Mesenchymal stem cell (in vitro differentiated cells and primary cell): ENCODE measurements around the gene MOV10.
A peak's percentile ranks its signal among the peaks of the same experiment; 100 is the strongest.

Experiments used
- DNase-seq: peaks from one replicate; pipeline ENCODE4 v3.0.0-alpha.2; 2013
- H2AFZ ChIP-seq: one replicate; pipeline ENCODE4 v1.6.1; 2013; ENCODE audit warnings: low read depth, mild to moderate bottlenecking, control low read depth, inconsistent platforms, low read length, moderate library complexity
- H2AK5ac ChIP-seq: 2 replicates; pipeline ENCODE4 v1.6.1; 2013; ENCODE audit warnings: low read length, moderate library complexity, mild to moderate bottlenecking, inconsistent platforms; ENCODE audit not compliant: severe bottlenecking
- H2BK120ac ChIP-seq: one replicate; pipeline ENCODE4 v1.6.1; 2013; ENCODE audit warnings: low read depth, mild to moderate bottlenecking, inconsistent platforms, low read length, moderate library complexity
- H2BK12ac ChIP-seq, 2 experiments: one replicate each; pipeline ENCODE4 v1.6.1; 2013; ENCODE audit warnings: inconsistent platforms in 2 of 2, low read length in 2 of 2, mild to moderate bottlenecking in 2 of 2, moderate library complexity in 2 of 2, control low read depth in 1 of 2
- H2BK15ac ChIP-seq: one replicate; pipeline ENCODE4 v1.6.1; 2013; ENCODE audit warnings: mild to moderate bottlenecking, low read depth, inconsistent platforms; ENCODE audit not compliant: poor library complexity, severe bottlenecking
- H2BK5ac ChIP-seq: 2 replicates; pipeline ENCODE4 v1.6.1; 2013; ENCODE audit warnings: low read depth, mild to moderate bottlenecking, low read length, control low read depth, inconsistent platforms; ENCODE audit not compliant: poor library complexity, severe bottlenecking
- H3K14ac ChIP-seq, 2 experiments: one replicate each; pipeline ENCODE4 v1.6.1; 2013; ENCODE audit warnings: inconsistent platforms in 2 of 2, low read length in 2 of 2, control low read depth in 1 of 2, mild to moderate bottlenecking in 1 of 2, moderate library complexity in 1 of 2
- H3K18ac ChIP-seq, 2 experiments: one replicate each; pipeline ENCODE4 v1.6.1; 2013; ENCODE audit warnings: inconsistent platforms in 2 of 2, low read length in 2 of 2, control low read depth in 1 of 2, low read depth in 1 of 2, mild to moderate bottlenecking in 1 of 2
- H3K23ac ChIP-seq, 2 experiments: one replicate each; pipeline ENCODE4 v1.6.1; 2013; ENCODE audit warnings: inconsistent platforms in 2 of 2, low read length in 2 of 2, mild to moderate bottlenecking in 2 of 2, moderate library complexity in 2 of 2, control low read depth in 1 of 2
- H3K27ac ChIP-seq: 2 replicates; pipeline ENCODE4 v1.5.1; 2013; ENCODE audit warnings: mild to moderate bottlenecking, moderate library complexity, low read length, control low read depth, inconsistent platforms; ENCODE audit not compliant: poor library complexity, severe bottlenecking
- H3K27me3 ChIP-seq, 2 experiments: 2 replicates each; pipeline versions ENCODE4 v1.6.1 to v1.7.0; 2013; ENCODE audit warnings: low read length in 2 of 2, mild to moderate bottlenecking in 2 of 2, moderate library complexity in 2 of 2, control low read depth in 1 of 2, inconsistent platforms in 1 of 2; ENCODE audit not compliant: control insufficient read depth in 1 of 2, insufficient read depth in 1 of 2
- H3K36me3 ChIP-seq, 2 experiments: 2 replicates each; pipeline versions ENCODE4 v1.6.1 to v1.7.0; 2013; ENCODE audit warnings: low read length in 2 of 2, control low read depth in 1 of 2, inconsistent platforms in 1 of 2, low read depth in 1 of 2, mild to moderate bottlenecking in 1 of 2; ENCODE audit not compliant: insufficient read depth in 2 of 2, control insufficient read depth in 1 of 2
- H3K4ac ChIP-seq, 2 experiments: one replicate each; pipeline ENCODE4 v1.6.1; 2013; ENCODE audit warnings: inconsistent platforms in 2 of 2, low read length in 2 of 2, mild to moderate bottlenecking in 2 of 2, moderate library complexity in 2 of 2, control low read depth in 1 of 2, low read depth in 1 of 2
- H3K4me1 ChIP-seq: 2 replicates; pipeline ENCODE4 v1.6.1; 2013; ENCODE audit warnings: low read depth, low read length, control low read depth; ENCODE audit not compliant: control insufficient read depth, insufficient read depth
- H3K4me2 ChIP-seq: 2 replicates; pipeline ENCODE4 v1.6.1; 2013; ENCODE audit warnings: low read length, mild to moderate bottlenecking, inconsistent platforms; ENCODE audit not compliant: poor library complexity, severe bottlenecking
- H3K4me3 ChIP-seq, 2 experiments: 2 replicates each; pipeline versions ENCODE4 v1.5.1 to v1.7.0; 2013; ENCODE audit warnings: low read length in 2 of 2, mild to moderate bottlenecking in 2 of 2, control low read depth in 1 of 2, low read depth in 1 of 2; ENCODE audit not compliant: insufficient read depth in 1 of 2
- H3K79me1 ChIP-seq: replicated peaks from 2 replicates; pipeline ENCODE4 v1.6.1; 2013; ENCODE audit warnings: mild to moderate bottlenecking, control low read depth, low read length, inconsistent platforms; ENCODE audit not compliant: poor library complexity, severe bottlenecking
- H3K9ac ChIP-seq: 2 replicates; pipeline ENCODE4 v1.7.0; 2013; ENCODE audit warnings: mild to moderate bottlenecking, low read length, moderate library complexity
- H3K9me3 ChIP-seq: 2 replicates; pipeline ENCODE4 v1.7.0; 2013; ENCODE audit warnings: mild to moderate bottlenecking, low read length; ENCODE audit not compliant: control insufficient read depth
- H4K8ac ChIP-seq: one replicate; pipeline ENCODE4 v1.6.1; 2013; ENCODE audit warnings: inconsistent platforms, mild to moderate bottlenecking, low read length, moderate library complexity
- H4K91ac ChIP-seq: one replicate; pipeline ENCODE4 v1.6.1; 2013; ENCODE audit warnings: mild to moderate bottlenecking, low read length, inconsistent platforms
- WGBS: methylation state at CpG from one replicate; pipeline ENCODE4 v1.1.7; 2013; ENCODE audit warnings: mixed read lengths; 5-methylcytosine and 5-hydroxymethylcytosine counted together

The MOV10 gene

GRCh38 chr1:112710159-112710558, 35.7 kb downstream of the MOV10 start:
- no peak overlapping the region for H3K14ac ChIP-seq
- no peak for DNase-seq
- no peak overlapping the region for H2BK5ac ChIP-seq
- H4K8ac ChIP-seq: no peak overlapping the region
- H3K27me3 ChIP-seq: peaks cover 0 to 6% of the 10 kb centered on the region in 2 experiments
- H2BK120ac ChIP-seq: no peak overlapping the region
- peaks cover 0 to 12% of the 10 kb centered on the region in 2 experiments for H3K36me3 ChIP-seq
- H2AK5ac ChIP-seq: no peak overlapping the region
- WGBS: 95% methylated on average over 7 of the region's 7 CpGs
- H2BK15ac ChIP-seq: no peak overlapping the region
- H3K9ac ChIP-seq: no peak overlapping the region
- no peak overlapping the region for H3K4me3 ChIP-seq
- no peak overlapping the region for H3K27ac ChIP-seq
- no peak overlapping the region for H3K4ac ChIP-seq
- H2BK12ac ChIP-seq: no peak overlapping the region
- H3K9me3 ChIP-seq: no peaks in the 10 kb centered on the region
- H3K4me1 ChIP-seq: peaks cover 23% of the 10 kb centered on the region
- no peak overlapping the region for H4K91ac ChIP-seq
- no peak overlapping the region for H3K4me2 ChIP-seq
- no peak overlapping the region for H3K18ac ChIP-seq
- peak overlapping the region in 1 of 2 experiments; percentile 10 for H3K23ac ChIP-seq
- peaks cover 1% of the 10 kb centered on the region for H3K79me1 ChIP-seq
- H2AFZ ChIP-seq: no peak overlapping the region

- H3K27ac ChIP-seq: no peak overlapping the region
Observed at GRCh38 chr1:112710586-112710985, 36.1 kb downstream of the MOV10 start.

GRCh38 chr1:112711041-112711440, 36.6 kb downstream of the MOV10 start:
- Histone ChIP-seq H3K9me3 (no peaks in the 10 kb centered on the region), H3K4me1 (peaks cover 24% of the 10 kb centered on the region), H2AFZ (no peak overlapping the region), H3K27ac (no peak overlapping the region), H3K4ac (no peak overlapping the region), H2BK120ac (no peak overlapping the region), H3K23ac (no peak overlapping the region), H3K9ac (no peak overlapping the region), H3K36me3 (peaks cover 0 to 12% of the 10 kb centered on the region in 2 experiments), H2BK12ac (no peak overlapping the region), H3K27me3 (peaks cover 0 to 6% of the 10 kb centered on the region in 2 experiments), H3K79me1 (peaks cover 1% of the 10 kb centered on the region), H4K91ac (no peak overlapping the region), H2BK5ac (no peak overlapping the region), H2AK5ac (no peak overlapping the region), H3K4me3 (no peak overlapping the region), H3K14ac (no peak overlapping the region), H2BK15ac (no peak overlapping the region), H4K8ac (no peak overlapping the region), H3K18ac (no peak overlapping the region), H3K4me2 (no peak overlapping the region)
- DNase-seq: no peak
- 79% methylated on average over 7 of the region's 7 CpGs for WGBS

More at GRCh38 chr1:112710586-112710985, 36.1 kb downstream of the MOV10 start:
- Histone ChIP-seq H4K8ac (no peak overlapping the region), H3K4me2 (no peak overlapping the region), H3K36me3 (peaks cover 0 to 12% of the 10 kb centered on the region in 2 experiments), H3K9ac (no peak overlapping the region), H2AFZ (no peak overlapping the region), H2BK12ac (no peak overlapping the region), H3K4me1 (peaks cover 24% of the 10 kb centered on the region), H3K23ac (peak overlapping the region in 1 of 2 experiments; percentile 10), H3K4me3 (no peak overlapping the region), H3K18ac (no peak overlapping the region), H3K9me3 (no peaks in the 10 kb centered on the region), H3K4ac (no peak overlapping the region), H2BK15ac (no peak overlapping the region), H3K79me1 (peaks cover 1% of the 10 kb centered on the region), H2AK5ac (no peak overlapping the region), H4K91ac (no peak overlapping the region), H2BK120ac (no peak overlapping the region), H3K27me3 (peaks cover 0 to 6% of the 10 kb centered on the region in 2 experiments), H2BK5ac (no peak overlapping the region), H3K14ac (no peak overlapping the region)
- 88% methylated on average over 2 of the region's 3 CpGs for WGBS
- no peak for DNase-seq

GRCh38 chr1:112711670-112712069, 37.2 kb downstream of the MOV10 start:
- DNase-seq: no peak
- Histone ChIP-seq H2BK120ac (no peak overlapping the region), H4K91ac (no peak overlapping the region), H2AFZ (no peak overlapping the region), H3K36me3 (peaks cover 0 to 12% of the 10 kb centered on the region in 2 experiments), H3K4ac (no peak overlapping the region), H3K23ac (no peak overlapping the region), H3K9ac (no peak overlapping the region), H2BK15ac (no peak overlapping the region), H2AK5ac (no peak overlapping the region), H3K9me3 (no peaks in the 10 kb centered on the region), H4K8ac (no peak overlapping the region), H2BK12ac (no peak overlapping the region), H3K18ac (no peak overlapping the region), H3K4me3 (no peak overlapping the region), H3K4me1 (peaks cover 28% of the 10 kb centered on the region), H2BK5ac (no peak overlapping the region), H3K4me2 (no peak overlapping the region), H3K27ac (no peak overlapping the region), H3K79me1 (peaks cover 1% of the 10 kb centered on the region), H3K14ac (no peak overlapping the region), H3K27me3 (peaks cover 0 to 6% of the 10 kb centered on the region in 2 experiments)
- WGBS: 69% methylated on average over 11 of the region's 11 CpGs
